IMR-90 (cell line): ENCODE results near the gene GTF2H3. TPM values are rescaled to one million over a fixed set of nuclear protein-coding genes. Genes with fewer than 3 reads are reported as not detected.
A peak's percentile ranks its signal among the peaks of the same experiment; 100 is the strongest.

Experiments
- ATAC-seq: fragments of 200-7000 bp; cut with Tn5 transposase; 2 replicates; pipeline ENCODE4 v1.9.1; 2020; ENCODE audit warnings: low read depth, mild to moderate bottlenecking, moderate library complexity
- BruUV-seq: library from RNA; stranded (reverse); fragments of 400-500 nt; replicated peaks from 2 replicates; lab custom pipeline; 2021; lab: Mats Ljungman, UMichigan
- CTCF ChIA-PET: fragments of 300-600 bp; formaldehyde crosslinking; extraction: SDS; loops from one replicate; lab custom pipeline; 2021; ENCODE audit warnings: antibody characterized with exemption; lab: Yijun Ruan, JAX
- POLR2A ChIA-PET: fragments of 300-600 bp; sonication (Branson Sonifier 250); formaldehyde crosslinking; loops from one replicate; lab custom pipeline; 2022; ENCODE audit warnings: antibody characterized with exemption; ENCODE audit not compliant: unreplicated experiment; lab: Charles Lee
- DNase-seq: peaks from one replicate; pipeline ENCODE4 v3.0.0; 2013
- H2AFZ ChIP-seq: replicated peaks from 2 replicates; pipeline ENCODE3; 2013; ENCODE audit warnings: low read length, mild to moderate bottlenecking; ENCODE audit not compliant: poor library complexity
- H2AK5ac ChIP-seq: 2 replicates; pipeline ENCODE4 v1.6.1; 2013; ENCODE audit warnings: low read depth, low read length, inconsistent platforms
- H2AK9ac ChIP-seq: replicated peaks from 2 replicates; pipeline ENCODE3; 2013; ENCODE audit warnings: mild to moderate bottlenecking, low read depth, low read length, moderate library complexity; ENCODE audit not compliant: poor library complexity
- H2BK120ac ChIP-seq: 2 replicates; pipeline ENCODE4 v1.6.1; 2013; ENCODE audit warnings: low read depth, low read length, inconsistent platforms
- H2BK15ac ChIP-seq: 3 replicates; pipeline ENCODE4 v1.6.1; 2013; ENCODE audit warnings: low read depth, low read length, inconsistent platforms
- H2BK20ac ChIP-seq: 2 replicates; pipeline ENCODE4 v1.6.1; 2013; ENCODE audit warnings: low read depth, mild to moderate bottlenecking, inconsistent platforms, low read length, moderate library complexity
- H2BK5ac ChIP-seq: 2 replicates; pipeline ENCODE4 v1.6.1; 2013; ENCODE audit warnings: mild to moderate bottlenecking, low read depth, low read length, inconsistent platforms; ENCODE audit not compliant: poor library complexity, severe bottlenecking
- H3K14ac ChIP-seq: replicated peaks from 2 replicates; pipeline ENCODE4 v1.6.1; 2013; ENCODE audit warnings: low read depth, low read length, inconsistent platforms
- H3K18ac ChIP-seq: 2 replicates; pipeline ENCODE4 v1.6.1; 2013; ENCODE audit warnings: low read depth, low read length, control low read depth
- H3K23ac ChIP-seq: 2 replicates; pipeline ENCODE4 v1.6.1; 2013; ENCODE audit warnings: low read depth, low read length, inconsistent platforms
- H3K27ac ChIP-seq: 2 replicates; pipeline ENCODE4 v1.5.1; 2013; ENCODE audit warnings: mild to moderate bottlenecking, control low read depth, low read length; ENCODE audit not compliant: insufficient read depth
- H3K27me3 ChIP-seq: 2 replicates; pipeline ENCODE4 v1.6.1; 2013; ENCODE audit warnings: low read length; ENCODE audit not compliant: control insufficient read depth, insufficient read depth
- H3K36me3 ChIP-seq: 2 replicates; pipeline ENCODE4 v1.6.1; 2013; ENCODE audit warnings: low read length, mixed read lengths; ENCODE audit not compliant: control insufficient read depth, insufficient read depth
- H3K4ac ChIP-seq: 2 replicates; pipeline ENCODE4 v1.6.1; 2013; ENCODE audit warnings: low read depth, low read length, inconsistent platforms
- H3K4me1 ChIP-seq: 2 replicates; pipeline ENCODE4 v1.6.1; 2013; ENCODE audit warnings: low read length, mixed read lengths; ENCODE audit not compliant: control insufficient read depth, insufficient read depth
- H3K4me2 ChIP-seq: 2 replicates; pipeline ENCODE4 v1.6.1; 2013; ENCODE audit warnings: low read depth, mild to moderate bottlenecking, control low read depth, low read length, moderate library complexity
- H3K4me3 ChIP-seq: 2 replicates; pipeline ENCODE4 v1.5.1; 2013; ENCODE audit warnings: low read depth, mild to moderate bottlenecking, control low read depth, low read length, moderate library complexity; ENCODE audit not compliant: insufficient read depth
- H3K56ac ChIP-seq: 2 replicates; pipeline ENCODE4 v1.6.1; 2013; ENCODE audit warnings: low read length, inconsistent platforms; ENCODE audit not compliant: insufficient read depth; ENCODE audit errors: extremely low read depth
- H3K79me1 ChIP-seq, 2 experiments: 2 replicates each; pipeline ENCODE4 v1.6.1; 2013; ENCODE audit warnings: low read length in 2 of 2, inconsistent platforms in 1 of 2, low read depth in 1 of 2
- H3K9ac ChIP-seq: 2 replicates; pipeline ENCODE4 v1.6.1; 2013; ENCODE audit warnings: low read depth, low read length, control low read depth
- H3K9me1 ChIP-seq: 2 replicates; pipeline ENCODE4 v1.6.1; 2013; ENCODE audit warnings: low read length, inconsistent platforms; ENCODE audit not compliant: insufficient read depth
- H3K9me3 ChIP-seq: 2 replicates; pipeline ENCODE4 v1.6.1; 2013; ENCODE audit warnings: low read length; ENCODE audit not compliant: control insufficient read depth, insufficient read depth
- H4K20me1 ChIP-seq: 2 replicates; pipeline ENCODE4 v1.6.1; 2013; ENCODE audit warnings: low read length, inconsistent platforms; ENCODE audit not compliant: insufficient read depth
- H4K5ac ChIP-seq: 2 replicates; pipeline ENCODE4 v1.6.1; 2013; ENCODE audit warnings: mild to moderate bottlenecking, low read depth, low read length, control low read depth
- H4K8ac ChIP-seq, 2 experiments: 2 replicates each; pipeline ENCODE4 v1.6.1; 2013; ENCODE audit warnings: low read depth in 2 of 2, low read length in 2 of 2, control low read depth in 1 of 2, inconsistent platforms in 1 of 2
- H4K91ac ChIP-seq: 2 replicates; pipeline ENCODE4 v1.6.1; 2013; ENCODE audit warnings: low read depth, low read length, inconsistent platforms; ENCODE audit not compliant: insufficient read depth
- CEBPB ChIP-seq: IDR thresholded peaks from 2 replicates; pipeline ENCODE4 v1.6.1; 2012; ENCODE audit warnings: low read depth, low read length, improper control_type of control experiment
- POLR2A ChIP-seq: IDR thresholded peaks from 2 replicates; pipeline ENCODE4 v1.6.1; 2012; ENCODE audit warnings: mild to moderate bottlenecking, low read depth, low read length
- WGBS, 2 experiments: methylation state at CpG; one replicate each; pipeline versions ENCODE4 v1.1.5 to v1.1.7; 2013; ENCODE audit warnings: missing lambda C conversion rate in 2 of 2; ENCODE audit not compliant: insufficient read length in 1 of 2; ENCODE audit errors: extremely low coverage in 2 of 2; 5-methylcytosine and 5-hydroxymethylcytosine counted together
- dilution Hi-C: fragments of 300-500 bp; cut with HindIII; formaldehyde crosslinking; loops from one replicate; pipeline ENCODE4 v1.14.3; 2018; ENCODE audit warnings: low sequenced_read_pairs; ENCODE audit not compliant: unreplicated experiment
- in situ Hi-C: fragments of 300-500 bp; cut with MboI; formaldehyde crosslinking; loops from 3 replicates; pipeline ENCODE4 v1.14.3; 2019; ENCODE audit warnings: low sequenced_read_pairs, inconsistent platforms, mixed read lengths
- intact Hi-C: fragments of 100-400 bp; cut with micrococcal nuclease; formaldehyde crosslinking; loops from 2 replicates; pipeline ENCODE4 v1.10.0; 2022
- polyA plus RNA-seq, 3 experiments: library from polyadenylated mRNA; depleted of rRNA; stranded (reverse); fragments of >200 nt; gene quantifications; 2 replicates each; pipeline ENCODE4 v1.2.3, GENCODE V29; 2012; ENCODE audit warnings: low replicate concordance in 1 of 3
- total RNA-seq: library from RNA; depleted of rRNA; stranded (reverse); fragments of >200 nt; gene quantifications from 2 replicates; pipeline ENCODE4 v1.2.3, GENCODE V29; 2012
- TF ChIP-seq, protein P1 (sequence below): fragments of 150-350 bp; IDR thresholded peaks from 2 replicates; pipeline ENCODE4 v1.6.1; 2016; ENCODE audit warnings: low read depth, mild to moderate bottlenecking, low read length, moderate library complexity, borderline replicate concordance

GTF2H3 gene
- total and polyA plus RNA-seq, 2 of the 4 experiments (the other 2 are of a cell fraction), result 22.2 to 80.3 TPM

DNA sequence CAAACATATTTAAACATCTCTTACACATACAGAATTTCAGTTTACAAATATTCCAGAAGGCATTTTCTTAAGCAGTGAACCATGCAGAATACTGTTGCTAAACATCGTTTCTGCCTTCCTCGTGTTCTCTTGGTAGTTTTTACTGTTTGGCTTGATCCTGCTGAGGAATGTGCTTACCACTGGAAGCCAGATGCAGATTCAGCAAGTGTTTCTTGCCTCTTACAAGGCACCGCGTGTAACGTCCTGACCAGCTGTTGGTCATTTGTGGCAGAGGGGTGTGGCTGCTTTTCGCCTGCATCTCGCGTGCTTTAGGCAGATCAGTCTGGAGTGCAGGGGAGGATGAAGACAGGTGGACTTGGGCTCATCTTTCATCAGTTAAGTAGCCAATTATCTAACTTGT, 12.5 kb upstream of the GTF2H3 start:
- CTCF ChIA-PET, result no interaction called here
- no peak overlapping the region for H3K14ac ChIP-seq
- H3K9me1 ChIP-seq, result no peaks in the 10 kb centered on the region

More for the DNA sequence above, 12.5 kb upstream of the GTF2H3 start:
- H4K91ac ChIP-seq, result no peak overlapping the region
- no peak overlapping the region for H2AK9ac ChIP-seq
- no peak overlapping the region for H4K5ac ChIP-seq
- no peak overlapping the region for H2AFZ ChIP-seq
- no peaks in the 10 kb centered on the region for H3K27me3 ChIP-seq
- H3K23ac ChIP-seq, result no peak overlapping the region; the same call in 1 of the 2 replicates
- no peak overlapping the region for H2BK15ac ChIP-seq
- H2BK120ac ChIP-seq, result no peak overlapping the region
- intact Hi-C loops (no loop called here), dilution Hi-C loops (no loop called here), in situ Hi-C loops (loop anchor here (25.0 kb wide), 1 partner anchor 309 kb away; no protein-coding TSS in a partner anchor)
- H2BK20ac ChIP-seq, result no peak overlapping the region
- H3K4ac ChIP-seq, result no peak overlapping the region
- DNase-seq (no peak), ATAC-seq (no peak)
- TF ChIP-seq, protein P1, sequence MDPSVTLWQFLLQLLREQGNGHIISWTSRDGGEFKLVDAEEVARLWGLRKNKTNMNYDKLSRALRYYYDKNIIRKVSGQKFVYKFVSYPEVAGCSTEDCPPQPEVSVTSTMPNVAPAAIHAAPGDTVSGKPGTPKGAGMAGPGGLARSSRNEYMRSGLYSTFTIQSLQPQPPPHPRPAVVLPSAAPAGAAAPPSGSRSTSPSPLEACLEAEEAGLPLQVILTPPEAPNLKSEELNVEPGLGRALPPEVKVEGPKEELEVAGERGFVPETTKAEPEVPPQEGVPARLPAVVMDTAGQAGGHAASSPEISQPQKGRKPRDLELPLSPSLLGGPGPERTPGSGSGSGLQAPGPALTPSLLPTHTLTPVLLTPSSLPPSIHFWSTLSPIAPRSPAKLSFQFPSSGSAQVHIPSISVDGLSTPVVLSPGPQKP, result no peak
- TF ChIP-seq POLR2A (no peak), CEBPB (no peak)
- POLR2A ChIA-PET, result no interaction called here
- TSS peak; percentile 89 for BruUV-seq
- no peak overlapping the region for H2AK5ac ChIP-seq
- H3K79me1 ChIP-seq, result peaks cover 6 to 8% of the 10 kb centered on the region in 2 experiments; a peak in 2 of 4 replicates
- H3K4me3 ChIP-seq, result no peak overlapping the region
- no peaks in the 10 kb centered on the region for H3K9me3 ChIP-seq
- H2BK5ac ChIP-seq, result no peak overlapping the region
- H4K8ac ChIP-seq, result no peak overlapping the region
- H3K56ac ChIP-seq, result no peak overlapping the region
- no peak overlapping the region for H3K4me2 ChIP-seq
- WGBS, 2 experiments, result 90% methylated on average over 2 of the region's 8 CpGs; no CpG with 5 or more reads in 1 of the 2 experiments
- peaks cover 54% of the 10 kb centered on the region for H3K36me3 ChIP-seq
- H3K27ac ChIP-seq, result no peak overlapping the region
- no peaks in the 10 kb centered on the region for H4K20me1 ChIP-seq
- no peak overlapping the region for H3K18ac ChIP-seq
- H3K9ac ChIP-seq, result no peak overlapping the region
- no peaks in the 10 kb centered on the region for H3K4me1 ChIP-seq
